ENCODE results near the gene YLPM1.

YLPM1 gene

DNA sequence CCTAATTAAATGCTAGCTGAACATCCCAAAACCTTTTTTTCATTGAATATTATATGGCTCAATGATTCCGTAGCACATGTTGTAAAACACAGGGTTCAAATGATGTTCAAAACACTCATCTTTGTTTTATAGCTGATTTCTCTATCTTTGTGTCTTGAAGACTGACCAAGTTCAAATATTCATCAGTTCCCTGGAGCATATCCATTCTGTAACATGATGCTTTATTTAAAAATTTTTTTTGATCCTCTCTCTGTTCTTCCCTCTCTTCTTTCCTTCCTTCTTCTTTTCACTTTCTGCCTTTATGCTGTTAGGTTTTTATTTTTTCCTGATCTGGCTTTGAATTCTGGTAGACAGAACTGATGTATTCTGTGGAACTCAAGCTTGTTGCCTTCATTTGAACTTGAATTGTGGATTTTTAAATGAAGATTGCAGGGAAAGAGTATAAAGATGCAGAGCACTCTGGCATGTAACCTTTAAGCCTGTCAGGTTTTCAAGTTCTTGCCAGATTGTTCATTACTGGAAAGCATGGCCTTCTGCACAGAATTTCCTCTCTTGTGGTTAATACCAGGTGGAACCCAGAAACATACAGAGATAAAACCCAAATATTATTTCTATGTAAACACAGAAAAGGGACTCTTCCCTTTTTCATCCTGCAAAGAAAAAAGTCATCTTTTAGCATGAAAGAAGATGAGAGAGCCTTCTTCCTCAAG lies 73.3 kb downstream of the YLPM1 start:
- DNase-seq (ENCODE audit: low read depth in 2 of 3, low spot score in 1 of 3) = no peak

DNA sequence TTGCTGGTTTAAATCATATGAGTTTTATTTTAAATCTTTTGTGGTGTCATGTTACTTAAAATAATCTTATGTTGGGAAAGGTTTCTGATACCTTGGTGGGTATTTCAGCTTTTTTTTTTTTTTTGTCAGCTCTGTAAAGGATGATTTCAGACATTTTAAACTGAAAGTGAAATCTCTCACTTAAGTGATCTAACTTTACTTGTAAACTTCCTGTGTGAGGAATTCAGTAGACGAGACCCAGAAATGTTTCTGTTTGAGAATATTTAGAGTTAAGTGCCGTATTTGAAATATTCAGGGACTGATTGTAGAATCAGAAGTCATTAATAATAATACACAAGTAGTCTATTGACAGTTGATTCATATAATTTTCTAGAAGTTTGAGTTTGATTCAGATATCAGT lies 75.0 kb downstream of the YLPM1 start:
- DNase-seq (ENCODE audit: low read depth in 2 of 3, low spot score in 1 of 3) = no peak

DNA sequence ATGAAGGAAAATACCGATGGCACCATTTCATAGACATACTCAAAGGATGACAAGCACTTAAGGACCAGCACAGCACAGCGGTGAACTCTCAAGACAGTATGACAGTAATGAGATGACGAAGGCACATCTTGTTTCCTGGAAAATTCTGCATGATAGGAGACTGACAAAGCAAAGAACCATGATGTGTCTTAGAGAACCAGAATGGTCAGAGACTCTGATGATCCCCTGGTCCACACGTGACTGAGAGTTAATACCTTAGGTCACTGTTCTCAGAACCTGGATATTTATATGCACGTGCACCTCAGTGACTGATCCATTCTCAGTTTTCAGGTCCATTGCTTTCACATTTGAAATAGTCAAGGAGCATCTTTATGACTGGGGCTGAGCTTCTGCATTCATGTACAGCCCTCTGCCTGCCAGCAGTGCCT lies 77.5 kb downstream of the YLPM1 start:
- DNase-seq (ENCODE audit: low read depth in 2 of 3, low spot score in 1 of 3) = no peak

DNA sequence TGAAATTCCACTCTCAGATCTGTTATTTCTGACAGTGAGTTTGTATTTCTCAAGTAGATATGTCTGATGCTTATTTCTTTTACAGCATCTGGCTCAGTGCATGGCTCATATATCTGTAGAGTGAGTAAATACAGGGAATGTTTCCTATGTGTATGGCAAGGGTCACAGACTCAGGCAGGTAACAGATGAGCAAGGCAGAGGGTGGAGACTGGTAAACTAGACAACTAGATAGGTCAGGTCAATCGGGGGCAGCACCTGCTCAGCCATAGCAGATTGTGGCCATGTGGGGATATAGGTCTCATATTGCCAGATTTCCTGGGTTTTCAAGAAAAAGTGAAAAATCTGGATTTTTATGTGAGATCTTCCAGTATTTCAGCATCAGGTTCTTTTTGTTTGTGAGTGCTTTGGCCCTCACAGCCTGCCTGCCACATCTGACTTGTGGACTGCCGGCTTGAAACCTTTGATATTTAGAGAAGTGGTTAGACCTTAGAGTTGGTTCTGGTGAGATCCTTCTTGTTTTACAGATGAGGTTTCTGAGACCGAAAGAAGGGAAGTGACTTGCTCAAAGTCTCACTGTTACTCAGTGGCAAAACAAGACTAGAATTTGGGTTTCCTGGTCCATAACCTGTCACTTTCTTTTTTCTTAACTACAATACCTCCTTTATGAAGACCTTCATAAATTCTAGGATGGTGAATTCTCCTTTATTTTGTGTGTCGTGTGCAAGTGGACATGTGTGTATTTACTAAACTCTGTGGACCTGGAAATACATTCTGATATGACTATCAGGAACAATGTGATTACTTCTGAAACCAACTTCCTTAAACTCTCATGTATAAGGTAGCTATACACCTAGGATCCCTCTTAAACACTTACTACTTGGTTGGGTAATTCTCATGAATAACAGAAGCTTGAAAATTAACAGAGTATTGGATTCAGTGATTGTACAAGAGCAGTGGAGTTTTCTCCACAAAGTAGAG lies 78.4 kb downstream of the YLPM1 start:
- DNase-seq (ENCODE audit: low read depth in 2 of 3, low spot score in 1 of 3) = peak in 1 of 3 donors; percentile 11

DNA sequence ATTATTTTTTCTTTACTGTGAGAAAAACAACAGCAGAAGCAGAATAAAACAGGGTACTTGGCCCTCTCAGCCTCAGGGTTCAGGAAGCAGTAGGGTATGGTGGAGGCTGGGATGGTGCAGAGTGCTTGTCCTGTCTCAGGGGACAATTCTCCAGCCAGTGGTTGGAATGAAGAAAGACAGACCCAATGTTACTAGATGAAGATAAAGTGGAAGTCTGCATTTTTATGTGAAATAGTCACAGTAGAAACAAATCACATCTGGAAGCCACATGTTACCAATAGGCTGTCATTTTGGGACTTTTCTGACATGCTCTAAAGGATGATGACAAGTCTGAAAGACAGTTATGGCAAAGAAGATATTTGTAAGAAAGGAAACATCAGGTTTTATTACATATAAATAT lies 80.5 kb downstream of the YLPM1 start:
- no peak for DNase-seq (ENCODE audit: low read depth in 2 of 3, low spot score in 1 of 3)

DNA sequence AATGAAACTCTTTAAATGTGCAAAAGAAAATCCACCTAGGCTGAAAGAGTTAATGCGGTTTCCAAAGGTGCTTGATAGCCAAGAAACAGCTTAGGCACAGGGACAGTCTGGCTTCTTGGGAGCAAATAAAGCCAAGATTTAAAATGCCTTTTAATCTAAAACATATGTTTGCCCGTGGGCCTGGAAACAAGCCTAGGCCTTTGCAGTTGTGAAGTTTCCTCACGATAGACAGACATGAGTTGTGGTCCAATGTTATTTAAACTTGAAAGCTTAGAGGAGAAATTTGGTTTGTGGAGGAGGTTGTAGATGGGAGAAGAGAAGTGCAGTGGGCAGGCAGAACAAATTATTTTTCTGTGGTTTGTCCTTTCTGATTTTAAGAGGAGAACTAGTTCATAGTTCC lies 83.1 kb downstream of the YLPM1 start:
- no peak for DNase-seq (ENCODE audit: low read depth in 2 of 3, low spot score in 1 of 3)

DNA sequence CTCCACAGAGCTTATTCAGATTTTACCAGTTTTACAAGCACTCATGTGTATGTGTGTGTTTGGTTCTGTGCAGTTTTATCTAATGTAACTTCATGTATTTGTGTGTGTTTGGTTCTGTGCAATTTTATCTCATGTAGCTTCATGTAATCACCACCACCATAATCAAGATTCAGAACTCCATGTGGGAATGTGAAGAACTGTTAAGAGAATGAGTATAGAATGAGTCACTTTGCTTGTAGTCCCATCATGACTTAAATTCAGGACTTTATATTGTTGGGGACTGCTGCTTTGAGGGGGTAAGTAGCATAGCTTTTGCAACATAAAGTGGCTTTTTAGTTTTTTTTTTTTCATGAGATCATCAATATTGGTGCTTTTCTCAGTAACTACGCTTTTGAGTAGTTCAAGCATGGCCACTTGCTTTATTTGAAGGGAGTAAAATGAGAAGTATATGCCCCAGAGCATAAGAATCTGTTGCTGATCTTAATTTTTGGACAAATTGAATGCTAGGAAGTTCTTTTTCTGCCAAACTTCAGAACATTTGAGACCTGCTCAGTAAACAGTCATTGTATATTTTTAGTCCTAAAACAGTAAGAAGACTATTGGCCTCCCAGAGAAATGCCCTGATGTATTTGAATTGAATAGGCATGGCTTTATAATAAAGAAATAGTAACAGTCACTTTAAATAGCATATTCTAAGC lies 84.0 kb downstream of the YLPM1 start:
- DNase-seq (ENCODE audit: low read depth in 2 of 3, low spot score in 1 of 3) = no peak

DNA sequence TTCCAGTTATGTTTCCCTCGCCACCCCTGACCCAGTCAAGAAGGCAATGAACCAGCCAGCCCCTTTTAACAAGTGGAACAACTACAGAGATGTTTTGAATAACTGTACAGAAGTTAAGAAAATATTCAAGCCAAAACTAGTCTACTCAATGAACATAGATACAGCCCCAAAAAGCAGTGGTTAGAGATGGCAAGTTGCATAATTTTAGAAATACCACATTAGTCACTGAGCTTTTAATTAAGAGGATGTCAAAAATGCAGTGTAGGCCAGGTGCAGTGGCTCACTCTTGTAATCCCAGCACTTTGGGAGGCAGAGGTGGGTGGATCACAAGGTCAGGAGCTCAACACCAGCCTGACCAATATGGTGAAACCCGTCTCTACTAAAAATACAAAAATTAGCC lies 85.7 kb downstream of the YLPM1 start:
- no peak for DNase-seq (ENCODE audit: low read depth in 2 of 3, low spot score in 1 of 3)

DNA sequence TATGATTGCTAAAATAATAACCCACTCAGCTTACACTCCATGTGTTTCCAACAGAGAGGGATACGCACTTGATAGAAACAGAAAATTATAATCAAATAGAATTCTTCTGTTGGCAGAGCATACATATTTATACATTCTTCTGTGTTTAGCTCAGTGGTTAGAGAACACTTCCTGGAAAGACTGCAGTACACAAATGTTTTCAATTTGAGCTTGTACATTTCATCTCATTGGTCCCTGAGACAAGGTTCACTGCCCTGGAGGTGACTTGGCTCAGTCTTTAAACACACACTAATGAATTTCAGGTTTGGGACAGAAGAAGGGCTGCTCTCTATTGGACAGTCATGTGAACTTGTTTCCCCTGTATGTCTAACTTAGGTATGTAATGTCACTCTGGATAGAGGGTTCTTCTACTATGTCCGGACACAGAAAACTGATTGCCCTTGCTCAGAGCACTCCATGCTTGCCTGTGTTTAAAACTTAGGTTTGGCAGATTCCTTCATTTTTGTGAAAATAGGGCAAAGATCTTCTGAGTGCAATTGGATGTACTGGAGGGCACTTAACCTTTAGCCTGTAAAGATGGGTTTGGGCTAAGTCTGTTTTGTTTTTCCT lies 89.9 kb downstream of the YLPM1 start:
- no peak for DNase-seq (ENCODE audit: low read depth in 2 of 3, low spot score in 1 of 3)

DNA sequence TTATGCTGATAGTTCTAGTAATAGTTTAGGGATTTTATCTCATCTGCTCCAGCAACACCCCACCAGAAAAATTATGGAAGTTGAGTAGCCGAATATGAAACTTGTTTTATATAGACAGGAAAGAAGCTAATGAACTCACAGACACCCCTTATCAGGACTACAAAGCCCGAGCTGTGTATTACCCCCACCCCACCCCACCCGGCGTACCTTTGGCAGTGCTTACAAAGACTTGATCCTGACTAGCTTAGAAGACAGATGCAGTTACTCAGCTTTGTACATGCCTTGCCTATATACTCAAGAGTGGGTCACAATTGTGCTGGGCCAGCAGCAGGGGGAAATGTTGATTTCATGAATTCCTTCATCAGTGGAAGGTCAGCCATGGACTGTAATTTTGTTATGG lies 90.5 kb downstream of the YLPM1 start:
- no peak for DNase-seq (ENCODE audit: low read depth in 2 of 3, low spot score in 1 of 3)

DNA sequence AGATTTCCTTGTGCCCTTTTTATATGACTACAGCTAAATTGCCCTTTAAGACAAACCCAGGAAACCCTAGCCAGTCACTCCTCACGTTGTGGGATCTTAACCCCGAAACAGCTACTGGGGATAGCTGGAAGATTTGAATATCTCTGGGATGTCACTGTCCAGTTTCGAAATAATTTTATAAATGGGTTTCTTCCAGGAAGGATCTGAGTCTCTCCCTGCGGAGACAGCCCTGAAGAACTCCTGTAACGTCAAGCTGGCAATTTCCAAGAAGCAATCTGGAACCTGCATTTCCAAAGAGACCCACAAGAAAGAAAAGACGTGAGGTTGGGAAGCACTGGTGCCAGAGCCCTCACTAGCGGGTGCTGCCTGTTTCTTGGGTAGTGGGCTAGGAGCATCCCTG lies 91.9 kb downstream of the YLPM1 start:
- DNase-seq (ENCODE audit: low read depth in 2 of 3, low spot score in 1 of 3) = no peak

DNA sequence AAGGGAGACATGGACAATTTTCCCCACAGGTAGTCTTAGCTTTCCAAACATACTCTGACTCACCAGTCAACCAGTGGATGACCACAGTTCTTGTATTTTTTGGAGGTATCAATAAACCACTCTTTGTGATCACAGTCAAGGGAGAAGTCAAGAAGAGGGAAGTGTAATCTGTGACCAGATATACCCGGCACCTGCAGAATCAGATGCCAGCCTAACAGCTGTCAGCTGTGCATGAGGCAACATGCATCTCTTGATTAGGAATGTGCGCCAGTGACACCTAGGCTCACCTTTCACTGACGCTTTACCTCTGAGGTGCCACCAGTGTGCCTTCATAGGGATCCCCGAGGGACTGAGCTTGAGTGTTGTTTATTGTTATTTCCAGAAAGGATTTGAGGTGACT lies 92.8 kb downstream of the YLPM1 start:
- DNase-seq (ENCODE audit: low read depth in 2 of 3, low spot score in 1 of 3) = no peak

DNA sequence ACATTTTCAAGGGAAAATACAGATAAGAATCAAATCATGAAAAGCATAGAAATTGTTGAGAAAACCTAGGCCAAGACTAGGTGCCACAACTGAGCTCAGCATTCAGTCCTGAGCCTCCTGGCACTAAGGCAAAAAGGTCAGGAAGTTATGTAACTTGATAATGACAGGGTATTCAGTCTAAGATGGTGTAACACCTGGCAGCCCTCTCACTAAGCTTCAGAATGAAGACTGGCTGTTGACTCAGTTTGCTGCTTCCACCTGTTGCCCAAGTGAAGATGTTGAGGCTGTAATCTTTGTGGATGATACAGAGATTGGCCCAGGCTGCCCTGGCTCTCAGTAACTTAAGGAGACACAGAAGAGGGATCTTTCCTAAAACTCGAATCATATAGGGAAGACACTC lies 93.2 kb downstream of the YLPM1 start:
- DNase-seq (ENCODE audit: low read depth in 2 of 3, low spot score in 1 of 3) = no peak

DNA sequence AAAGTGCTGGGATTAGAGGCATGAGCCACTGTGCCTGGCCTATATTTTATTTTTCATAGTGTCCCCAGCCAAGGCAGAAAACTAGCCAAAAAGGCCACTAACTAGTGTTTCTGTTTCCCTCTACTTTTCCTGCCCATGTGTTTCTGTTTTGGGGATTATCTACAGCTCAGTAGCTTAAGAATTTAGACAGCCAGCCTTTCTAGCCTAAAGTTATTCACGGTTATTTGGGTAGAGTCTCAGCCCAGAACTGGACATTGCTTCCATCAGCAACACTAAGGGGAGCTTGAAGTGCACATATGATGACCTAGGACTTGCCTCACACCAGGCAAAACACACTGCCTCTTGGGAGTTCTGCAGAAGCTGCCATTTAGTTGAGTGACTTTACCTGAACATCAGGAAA lies 94.9 kb downstream of the YLPM1 start:
- no peak for DNase-seq (ENCODE audit: low read depth in 2 of 3, low spot score in 1 of 3)

DNA sequence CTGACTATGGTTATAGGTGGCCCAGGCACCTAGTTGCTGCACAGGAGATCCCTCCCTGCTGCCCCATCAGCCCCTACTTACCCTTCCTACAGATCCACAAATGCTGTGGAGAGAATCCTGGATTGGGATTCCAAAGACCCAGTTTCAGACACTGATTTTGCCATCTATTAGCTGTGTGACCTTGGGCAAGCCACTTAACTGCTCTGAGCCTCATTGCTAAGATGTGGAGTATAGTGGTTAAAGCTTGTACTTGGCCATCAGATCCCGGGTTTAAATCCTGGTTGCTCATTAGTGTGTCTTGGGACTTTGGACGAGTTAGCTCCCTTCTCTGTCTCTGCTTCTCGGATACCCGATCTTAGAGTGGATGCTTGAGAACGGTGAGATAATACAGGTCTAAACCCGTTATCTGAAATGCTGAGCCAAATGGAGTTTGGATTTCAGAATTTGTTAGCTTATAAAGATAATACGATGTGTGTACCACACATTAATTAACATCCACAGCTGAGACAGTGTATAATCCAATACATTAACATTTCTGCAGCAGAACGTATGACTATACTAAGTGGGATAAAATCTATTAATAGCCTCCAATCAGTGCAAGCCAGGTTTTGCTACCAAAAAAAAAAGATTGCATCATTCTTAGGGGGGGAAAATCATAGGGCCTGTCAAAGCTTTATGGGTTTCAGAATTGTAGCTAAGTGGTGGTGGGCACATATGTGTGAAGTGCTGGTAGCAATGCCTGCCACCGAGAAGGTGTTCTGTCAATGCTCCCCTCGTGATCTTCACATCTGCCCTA lies 96.8 kb downstream of the YLPM1 start:
- no peak for DNase-seq (ENCODE audit: low read depth in 2 of 3, low spot score in 1 of 3)

DNA sequence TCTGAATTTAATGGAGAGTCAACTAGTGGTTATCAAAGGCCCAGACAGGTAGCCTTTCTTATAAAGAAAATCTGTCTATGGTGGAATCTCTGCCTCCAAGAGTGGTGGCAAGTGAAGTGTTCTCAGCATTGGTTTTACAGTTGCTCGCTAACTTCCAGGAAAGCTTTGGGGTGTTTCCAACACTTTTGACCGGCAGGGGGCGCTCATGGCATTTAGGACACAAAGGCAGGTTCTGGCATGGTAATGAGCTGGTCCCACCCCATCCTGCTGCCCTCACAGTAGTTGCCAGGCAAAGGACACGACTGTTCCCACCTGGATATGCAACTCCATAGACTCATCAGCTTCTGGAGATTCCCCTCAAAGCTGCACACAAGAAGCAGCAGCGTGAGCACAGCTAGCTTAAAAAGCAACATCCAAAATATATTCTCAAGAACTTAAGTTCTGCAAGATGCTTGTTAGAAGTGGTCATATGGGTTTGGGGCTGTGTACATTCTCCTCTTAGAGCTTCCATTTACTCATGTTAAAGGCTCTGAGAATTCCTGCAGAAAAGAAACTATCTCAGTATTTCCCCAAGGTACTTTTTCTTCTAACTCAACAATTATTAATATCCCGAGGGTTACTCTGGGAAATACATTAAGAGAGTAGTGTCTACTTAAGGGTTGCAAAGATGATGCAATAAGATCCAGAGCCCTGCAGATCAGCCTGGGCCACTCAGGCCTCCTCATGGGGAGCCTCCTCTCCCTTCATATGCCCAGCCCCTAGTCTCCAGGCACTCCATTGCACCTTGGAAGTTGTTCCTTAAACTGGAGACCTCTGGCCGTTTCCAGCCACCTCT lies 98.0 kb downstream of the YLPM1 start:
- peak; percentile 82 to 98 (median 86) for DNase-seq (ENCODE audit: low read depth in 2 of 3, low spot score in 1 of 3)

DNA sequence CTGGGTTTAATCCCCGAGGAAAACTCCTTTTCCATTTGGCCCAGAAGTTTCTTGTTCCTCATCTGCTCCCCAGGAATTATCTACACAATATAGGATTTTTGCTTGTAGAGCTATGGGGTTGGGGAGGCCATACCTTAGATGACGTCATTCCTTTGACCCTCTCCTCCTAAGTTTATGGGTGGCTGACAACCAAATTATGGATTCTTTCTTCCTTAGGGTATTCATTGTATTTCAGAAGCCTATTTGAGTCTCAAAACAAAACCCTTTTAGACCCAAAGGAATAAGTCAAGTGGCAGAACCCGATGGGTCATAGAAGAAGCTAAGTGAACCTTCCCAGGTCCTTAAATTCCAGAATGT lies 98.6 kb downstream of the YLPM1 start:
- DNase-seq (ENCODE audit: low read depth in 2 of 3, low spot score in 1 of 3) = no peak

DNA sequence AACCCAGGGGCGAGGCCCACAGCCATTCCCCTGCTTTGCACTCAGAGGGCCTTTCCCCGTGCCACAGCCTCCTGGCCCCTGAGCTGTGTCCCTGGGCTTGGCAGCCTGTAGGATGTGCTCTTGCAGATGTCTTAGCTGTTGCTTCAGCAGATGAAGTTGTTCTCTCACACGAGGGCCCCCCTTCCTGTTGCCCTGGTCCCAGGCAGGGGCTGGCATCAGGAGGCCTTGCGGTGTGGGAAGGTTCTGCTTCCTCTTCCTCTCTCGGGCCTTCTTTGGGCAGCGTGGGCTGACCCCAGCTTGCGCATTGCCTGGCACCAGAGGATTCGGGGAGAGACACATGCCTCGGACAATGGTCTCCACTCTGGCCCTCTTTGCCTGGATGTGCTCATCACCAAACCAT lies 100.2 kb downstream of the YLPM1 start:
- DNase-seq (ENCODE audit: low read depth in 2 of 3, low spot score in 1 of 3) = no peak

DNA sequence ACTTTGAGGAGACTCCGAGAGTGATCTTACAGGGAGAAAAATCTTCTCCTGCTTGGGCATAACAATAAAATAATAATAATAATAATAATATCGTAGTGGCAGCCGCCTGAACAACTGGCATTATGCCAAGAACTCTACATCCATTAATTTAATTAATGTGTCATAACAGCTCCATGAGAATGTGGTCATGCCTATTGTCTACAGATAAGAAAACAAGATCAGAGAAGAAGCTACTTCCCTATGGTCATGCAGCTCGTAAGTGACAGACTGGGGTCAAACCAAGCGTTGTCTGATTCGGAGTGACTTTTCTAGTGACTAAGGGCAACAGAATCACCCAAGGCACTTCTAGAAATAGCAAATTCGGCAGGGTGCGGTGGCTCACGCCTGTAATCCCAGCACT lies 101.1 kb downstream of the YLPM1 start:
- no peak for DNase-seq (ENCODE audit: low read depth in 2 of 3, low spot score in 1 of 3)

DNA sequence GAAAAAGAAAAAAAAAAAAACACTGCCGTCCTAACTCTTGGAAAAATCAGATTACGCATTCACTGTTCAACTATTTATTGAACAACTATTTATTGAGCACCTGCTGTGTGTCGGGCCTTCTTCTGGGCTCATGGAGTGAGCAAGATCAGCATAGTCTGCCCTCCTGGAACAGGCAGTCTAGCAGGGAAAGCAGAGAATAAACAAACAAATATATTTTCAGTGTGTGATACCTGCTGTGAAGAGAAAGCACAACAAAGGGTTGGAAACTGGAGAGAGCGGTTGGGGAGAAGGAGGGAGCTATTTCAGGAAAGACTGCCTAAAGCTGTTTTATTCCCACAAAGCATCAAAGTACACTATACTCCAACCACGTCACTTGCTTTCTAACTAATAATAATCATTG lies 102.0 kb downstream of the YLPM1 start:
- no peak for DNase-seq (ENCODE audit: low read depth in 2 of 3, low spot score in 1 of 3)
